Stimulated activated CD8-positive, alpha-beta memory T cell treated with anti-CD3 and anti-CD28 coated beads, Interleukin-4, amount 100 ng/mL, for 24 hours (primary cell): Measurements from ENCODE around the gene CD163L1.
"Not testable (repeated sequence)": the region's sequence is repeated elsewhere in the genome, so short reads cannot be mapped to it uniquely, and the experiment has no call there.

ENCODE experiments used
- DNase-seq: peaks from one replicate; pipeline ENCODE4 v3.0.0-alpha.2; 2020; ENCODE audit warnings: low read depth

Gene CD163L1

DNA sequence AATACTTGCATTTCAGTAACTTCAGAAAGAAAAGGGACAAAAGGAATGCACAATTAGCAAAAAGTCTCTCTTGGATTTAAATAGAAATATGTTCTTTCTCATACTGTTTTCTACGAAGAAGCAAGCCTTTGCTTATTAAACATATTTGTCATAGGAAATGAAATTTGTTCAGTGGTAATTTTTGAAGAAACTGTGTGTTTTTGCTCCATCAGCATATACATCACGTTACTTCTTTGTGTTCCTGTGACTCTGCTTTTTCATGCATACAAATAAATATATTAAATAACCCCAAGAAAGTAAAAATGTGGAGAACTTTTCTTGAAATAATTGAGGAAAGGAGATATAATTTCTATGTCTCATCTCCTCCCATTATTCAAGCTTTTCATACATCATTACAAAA, 39.7 kb downstream of the CD163L1 start:
- DNase-seq: no peak

DNA sequence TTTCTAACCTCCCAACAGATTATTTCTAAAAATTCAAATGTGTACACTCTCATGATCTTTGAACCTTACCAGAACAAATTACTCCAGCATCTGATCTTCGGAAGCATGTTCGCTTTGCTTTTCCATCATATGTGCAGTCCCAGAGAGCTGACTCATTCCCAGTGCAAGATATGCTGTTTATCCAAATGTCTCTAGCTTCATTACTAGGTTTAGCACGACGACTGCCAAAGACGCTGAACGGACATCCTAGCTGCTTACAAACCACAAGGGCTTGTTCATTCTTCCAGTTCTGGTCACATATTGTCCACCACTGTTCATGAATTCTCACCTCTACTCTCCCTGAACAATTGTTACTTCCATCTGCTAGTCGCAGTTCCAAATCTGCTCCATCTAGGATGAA, 40.5 kb downstream of the CD163L1 start:
- DNase-seq: no peak

DNA sequence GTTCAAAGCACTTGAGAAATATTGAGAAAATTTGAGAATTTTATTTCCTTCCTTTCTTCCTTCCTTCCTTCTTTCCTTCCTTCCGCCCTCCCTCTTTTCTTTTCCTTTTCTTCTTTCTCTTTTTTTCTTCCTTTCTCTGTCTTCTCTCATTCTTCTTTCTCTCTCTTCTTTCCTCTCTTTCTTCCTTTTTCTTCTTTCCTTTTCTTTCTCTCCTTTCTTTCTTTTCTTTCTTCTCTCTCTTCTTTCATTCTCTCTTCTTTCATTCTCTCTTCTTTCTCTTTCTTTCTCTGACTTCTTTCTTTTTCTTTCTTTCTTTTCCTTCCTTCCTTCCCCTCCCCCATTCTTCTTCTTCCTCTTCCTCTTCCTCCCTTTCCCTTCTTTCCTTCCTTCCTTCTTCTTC, 44.9 kb downstream of the CD163L1 start:
- no peak for DNase-seq

DNA sequence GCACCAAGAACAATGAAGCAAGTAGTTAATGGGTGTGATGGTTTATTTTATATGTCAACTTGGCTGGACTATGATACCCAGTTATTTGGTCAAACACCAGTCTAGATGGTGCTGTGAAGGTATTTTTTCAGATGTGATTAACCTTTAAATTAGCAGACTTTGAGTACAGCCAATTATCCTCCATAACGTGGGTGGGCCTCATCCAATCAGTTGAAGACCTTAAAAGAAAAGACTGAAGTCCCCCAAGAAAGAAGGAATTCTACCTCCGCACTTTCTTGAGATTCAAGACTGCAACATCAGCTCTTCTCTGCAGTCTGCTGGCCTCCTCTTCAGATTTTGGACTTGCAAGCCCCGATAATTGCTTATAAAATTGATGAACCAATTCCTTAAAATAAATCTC, 47.5 kb downstream of the CD163L1 start:
- no peak for DNase-seq

DNA sequence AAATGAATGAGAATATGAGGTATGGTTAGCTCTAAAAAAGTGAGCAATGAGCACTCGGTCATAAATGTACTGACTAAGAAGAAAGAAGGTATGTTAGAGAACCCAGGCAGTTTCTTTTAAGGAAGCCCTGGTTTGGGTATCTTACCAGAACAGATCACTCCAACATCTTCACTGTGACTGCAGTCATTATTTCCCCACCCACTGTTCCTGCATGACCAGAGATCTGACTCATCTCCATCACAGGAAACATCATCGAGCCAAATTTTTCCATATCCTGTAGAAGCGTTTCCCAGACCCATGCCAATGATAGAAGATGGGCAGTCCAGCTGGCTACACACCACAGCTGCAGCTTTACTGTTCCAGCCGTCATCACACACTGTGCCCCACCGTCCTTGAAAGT, 48.0 kb downstream of the CD163L1 start:
- no peak for DNase-seq

DNA sequence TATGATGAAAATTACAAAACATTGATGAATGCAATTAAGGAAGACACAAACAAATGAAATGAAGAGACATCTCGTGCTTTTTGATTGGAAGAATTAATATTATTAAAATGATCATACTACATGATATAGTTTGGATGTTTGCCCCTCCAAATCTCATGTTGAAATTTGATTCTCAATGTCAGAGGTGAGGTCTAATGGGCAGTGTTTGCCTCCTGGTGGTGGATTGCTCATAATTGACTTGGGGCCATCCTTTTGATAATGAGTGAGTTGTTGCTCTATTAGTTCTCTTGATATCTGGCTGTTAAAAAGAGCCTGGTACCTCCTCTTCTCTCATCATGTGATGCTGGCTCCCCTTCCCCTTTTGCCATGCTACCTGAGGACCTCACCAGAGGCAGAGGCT, 56.7 kb downstream of the CD163L1 start:
- no peak for DNase-seq

DNA sequence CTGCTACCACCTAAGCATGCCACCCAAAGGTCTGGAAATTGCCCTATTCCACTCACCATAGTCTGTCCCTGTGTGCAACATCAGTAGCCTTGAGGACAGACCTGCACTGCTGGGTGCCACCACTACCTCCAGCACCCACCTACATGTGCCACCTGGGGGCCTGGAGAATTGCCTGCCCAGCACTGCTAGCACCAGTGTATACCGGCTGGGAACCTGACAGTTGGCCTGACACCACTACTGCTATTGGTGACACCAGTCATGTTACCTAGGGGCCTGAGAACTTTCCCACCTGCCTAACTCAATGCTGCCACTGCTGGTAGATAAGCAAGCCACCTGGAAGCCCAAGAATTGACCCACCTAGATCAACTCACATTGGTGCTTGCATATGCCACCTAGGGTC, 60.8 kb downstream of the CD163L1 start:
- DNase-seq: no peak

DNA sequence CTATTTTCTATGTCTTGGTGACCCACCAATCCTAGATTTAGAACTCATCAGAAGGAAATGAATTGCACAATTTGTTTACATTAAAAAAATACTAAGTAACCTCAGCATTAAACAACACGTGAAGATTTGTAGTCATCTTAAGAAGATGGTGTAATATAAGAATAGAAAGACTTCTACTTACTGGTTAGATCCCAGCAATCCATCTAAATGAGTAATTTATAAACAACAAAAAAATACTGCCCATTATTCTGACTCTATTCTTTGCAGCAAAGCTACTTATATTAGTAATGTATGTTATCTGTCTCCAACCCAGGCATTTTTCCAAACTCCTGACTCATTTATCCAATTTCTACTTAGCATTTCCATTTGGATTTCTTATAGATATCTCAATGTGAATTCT, 67.8 kb downstream of the CD163L1 start:
- no peak for DNase-seq

DNA sequence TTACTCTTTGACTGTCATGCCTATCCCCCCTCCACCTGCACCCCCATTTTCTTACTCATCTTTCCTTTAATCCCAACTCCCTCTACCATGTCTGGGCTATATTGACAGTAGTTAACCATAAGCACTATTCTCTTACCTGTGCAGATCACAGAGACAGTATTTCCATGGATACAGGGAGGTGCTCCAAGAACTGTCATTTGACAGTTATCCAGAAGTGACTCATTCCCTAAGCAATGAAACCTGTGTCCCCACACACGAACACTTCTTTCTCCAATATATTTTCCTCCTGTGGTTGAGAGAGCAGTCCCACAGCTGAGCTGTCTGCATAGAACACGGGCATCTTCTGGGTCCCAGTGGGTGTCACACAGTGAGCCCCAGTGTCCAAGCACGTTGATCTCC, 68.8 kb downstream of the CD163L1 start:
- DNase-seq: no peak

DNA sequence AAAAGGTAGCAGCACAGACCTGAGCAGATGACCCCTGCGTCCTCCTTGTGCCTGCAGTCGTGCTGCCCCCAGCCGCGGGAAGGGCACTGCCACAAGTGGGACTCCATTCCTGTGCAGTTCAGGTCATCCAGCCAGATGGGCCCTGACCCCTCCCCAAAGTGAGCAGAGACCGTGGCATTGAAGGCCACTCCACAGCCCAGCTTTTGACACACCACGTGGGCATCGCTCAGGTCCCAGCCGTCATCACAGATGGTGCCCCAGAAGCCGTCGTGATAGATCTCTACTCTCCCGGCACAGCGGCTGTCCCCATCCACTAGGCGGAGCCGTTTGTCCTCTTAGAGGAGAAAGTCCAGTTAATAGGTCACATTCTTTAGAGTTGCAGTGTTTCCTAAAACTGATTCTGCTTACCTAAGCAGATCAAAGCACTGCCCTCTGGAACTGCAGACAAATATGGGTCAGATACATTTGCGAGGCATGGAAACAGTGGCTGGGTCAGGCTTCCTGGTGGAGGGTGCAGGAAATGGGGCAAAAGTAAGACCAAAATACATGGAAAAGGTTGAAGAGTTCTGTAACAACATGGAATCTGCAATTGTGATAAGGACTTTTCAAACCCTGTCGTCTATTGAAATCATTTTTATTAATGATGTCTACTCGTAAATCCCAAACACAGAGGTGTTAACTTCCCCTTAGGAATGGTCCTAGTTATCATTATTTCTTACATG, 69.4 kb downstream of the CD163L1 start:
- no peak for DNase-seq

DNA sequence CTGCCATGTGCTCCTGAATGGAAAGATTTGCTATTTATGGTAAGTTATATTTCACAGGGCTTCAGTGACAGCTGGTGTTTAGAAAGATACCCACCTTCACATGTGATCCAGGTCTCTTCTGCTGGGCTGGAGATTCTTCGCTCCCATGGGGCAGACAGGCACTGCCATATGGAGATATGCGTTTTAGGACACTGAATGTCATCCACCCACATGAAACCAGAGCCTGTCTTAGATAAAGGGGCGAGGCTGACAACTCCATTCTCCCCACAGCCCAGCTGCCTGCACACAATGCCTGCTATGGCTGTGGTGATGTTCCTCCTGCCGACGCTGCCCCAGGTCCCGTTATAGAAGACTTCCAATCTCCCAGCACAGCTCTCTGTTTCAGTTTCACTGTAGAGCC, 70.7 kb downstream of the CD163L1 start:
- no peak for DNase-seq

DNA sequence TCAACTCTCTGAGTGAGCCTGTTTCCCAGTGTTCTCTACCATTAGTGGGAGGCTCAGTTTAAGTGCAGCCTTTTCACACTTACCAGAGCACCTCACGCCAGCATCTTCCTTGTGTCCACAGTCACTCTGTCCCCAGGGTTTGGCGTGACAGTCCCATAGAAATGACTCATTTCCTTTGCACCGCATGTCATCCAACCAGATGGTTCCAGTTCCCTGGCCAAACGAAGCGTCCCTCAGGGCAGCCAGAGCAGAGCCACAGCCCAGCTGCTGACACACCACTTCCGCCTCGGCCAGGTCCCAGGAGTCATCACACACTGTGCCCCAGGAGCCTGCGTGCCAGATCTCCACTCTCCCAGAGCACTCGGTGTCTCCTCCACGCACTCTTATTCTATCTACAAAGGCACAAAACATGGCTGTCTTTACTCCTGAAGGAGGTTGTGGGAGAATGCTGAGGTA, 74.7 kb downstream of the CD163L1 start:
- no peak for DNase-seq

DNA sequence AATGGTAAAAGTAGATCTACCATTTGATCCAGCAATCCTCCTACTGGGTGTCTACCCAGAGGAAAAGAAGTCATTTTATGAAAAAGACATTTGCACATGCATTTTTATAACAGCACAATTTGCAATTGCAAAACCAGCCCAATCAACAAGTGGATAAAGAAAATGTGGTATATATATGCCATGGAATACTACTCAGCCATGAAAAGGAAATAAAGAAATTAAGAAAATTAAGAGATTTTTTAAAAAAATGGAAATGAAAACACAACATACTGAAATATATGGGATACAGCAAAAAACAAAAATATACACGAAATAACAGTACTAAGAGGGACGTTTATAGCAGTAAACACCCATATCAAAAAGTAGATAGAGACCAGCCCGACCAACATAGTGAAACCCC, 81.2 kb downstream of the CD163L1 start:
- DNase-seq: no peak

DNA sequence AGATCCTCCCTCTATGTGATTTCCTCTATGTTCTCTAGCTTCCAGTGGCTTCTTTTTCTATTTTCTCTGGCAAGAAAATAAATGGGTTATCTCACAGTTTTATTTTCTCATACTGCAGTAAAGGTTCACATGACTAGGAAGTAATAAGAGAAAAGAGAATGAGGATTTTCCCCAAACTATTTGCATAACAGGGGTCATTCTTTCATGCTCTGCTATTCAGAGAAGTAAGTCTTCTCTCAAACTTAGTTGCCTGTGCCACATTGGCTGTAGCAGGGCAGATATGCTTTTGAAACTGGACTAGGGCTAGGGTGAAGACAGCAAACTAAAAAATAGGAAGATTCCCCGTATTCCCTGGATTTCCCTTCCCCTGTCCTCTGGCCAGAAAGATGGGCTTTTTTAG, 82.7 kb downstream of the CD163L1 start:
- DNase-seq: no peak

DNA sequence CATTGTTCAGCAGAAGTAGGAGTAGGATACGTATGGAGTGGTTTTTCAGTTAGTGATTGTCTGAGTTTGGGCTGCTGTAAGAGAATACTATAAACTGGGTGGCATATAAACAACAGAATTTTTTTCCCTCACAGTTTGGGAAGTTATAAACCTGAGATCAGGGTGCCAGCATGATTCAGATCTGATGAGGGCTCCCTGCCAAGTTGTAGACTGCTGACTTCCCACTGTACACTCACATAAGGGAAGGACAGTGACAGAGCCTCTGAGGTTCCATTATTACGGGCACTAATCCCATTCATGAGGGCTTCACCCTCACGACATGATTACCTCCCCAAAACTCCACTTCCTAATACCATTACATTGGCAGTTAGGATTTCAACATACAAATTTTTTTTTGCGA, 89.4 kb downstream of the CD163L1 start:
- DNase-seq: no peak

DNA sequence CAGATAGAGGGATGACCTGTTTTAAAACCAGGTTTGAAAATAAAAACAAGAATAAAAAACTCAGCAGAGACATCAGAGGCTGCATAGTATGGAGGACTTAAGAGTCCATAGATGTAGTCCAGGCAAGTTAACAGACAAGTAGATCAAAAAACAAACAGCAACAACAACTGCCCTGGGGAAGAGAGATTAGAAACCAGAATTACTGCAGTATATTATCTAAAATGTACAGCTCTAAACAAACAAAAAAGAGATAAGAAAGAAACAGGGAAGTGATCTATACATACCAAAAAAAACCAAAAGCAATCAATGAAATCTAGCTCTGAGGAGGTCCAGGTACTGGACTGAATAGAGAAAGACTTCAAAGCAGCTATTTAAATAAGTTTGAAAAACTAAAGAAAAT, 91.3 kb downstream of the CD163L1 start:
- DNase-seq: no peak

DNA sequence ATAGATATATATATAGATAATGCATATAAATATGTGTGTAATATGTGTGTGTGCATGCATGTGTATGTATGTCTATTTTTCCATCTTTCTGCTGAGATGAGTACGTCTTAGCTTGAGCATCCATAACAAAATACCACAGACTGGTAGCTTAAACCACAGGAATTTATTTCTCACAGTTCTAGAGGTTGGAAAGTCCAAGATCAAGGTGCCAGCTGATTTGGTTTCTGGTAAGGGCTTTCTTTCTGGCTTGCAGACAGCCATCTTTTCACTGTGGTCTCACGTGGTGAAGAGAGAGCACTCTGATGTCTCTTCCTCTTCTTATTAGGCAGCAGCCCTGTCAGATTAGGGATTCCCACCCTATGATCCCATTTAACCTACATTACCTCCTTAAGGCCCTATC, 92.8 kb downstream of the CD163L1 start:
- no peak for DNase-seq

DNA sequence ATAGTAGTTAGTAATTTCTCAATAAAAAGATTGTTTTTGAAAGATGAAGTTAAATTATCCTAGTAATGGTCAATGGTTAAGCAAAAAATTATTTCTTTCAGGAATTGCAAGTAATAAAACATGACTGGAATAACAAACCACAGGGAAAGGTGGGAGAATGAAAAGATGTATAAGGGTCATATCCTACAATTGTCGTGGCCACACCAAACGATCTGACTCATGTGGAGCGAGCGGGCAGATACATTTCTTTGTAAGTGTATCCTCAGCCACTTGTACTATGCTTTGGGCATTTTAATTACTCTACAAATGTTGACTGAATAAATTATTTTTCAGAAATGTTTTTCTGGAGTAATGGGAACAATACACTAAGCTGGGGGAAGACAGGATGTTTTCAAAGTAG, 94.5 kb downstream of the CD163L1 start:
- no peak for DNase-seq

DNA sequence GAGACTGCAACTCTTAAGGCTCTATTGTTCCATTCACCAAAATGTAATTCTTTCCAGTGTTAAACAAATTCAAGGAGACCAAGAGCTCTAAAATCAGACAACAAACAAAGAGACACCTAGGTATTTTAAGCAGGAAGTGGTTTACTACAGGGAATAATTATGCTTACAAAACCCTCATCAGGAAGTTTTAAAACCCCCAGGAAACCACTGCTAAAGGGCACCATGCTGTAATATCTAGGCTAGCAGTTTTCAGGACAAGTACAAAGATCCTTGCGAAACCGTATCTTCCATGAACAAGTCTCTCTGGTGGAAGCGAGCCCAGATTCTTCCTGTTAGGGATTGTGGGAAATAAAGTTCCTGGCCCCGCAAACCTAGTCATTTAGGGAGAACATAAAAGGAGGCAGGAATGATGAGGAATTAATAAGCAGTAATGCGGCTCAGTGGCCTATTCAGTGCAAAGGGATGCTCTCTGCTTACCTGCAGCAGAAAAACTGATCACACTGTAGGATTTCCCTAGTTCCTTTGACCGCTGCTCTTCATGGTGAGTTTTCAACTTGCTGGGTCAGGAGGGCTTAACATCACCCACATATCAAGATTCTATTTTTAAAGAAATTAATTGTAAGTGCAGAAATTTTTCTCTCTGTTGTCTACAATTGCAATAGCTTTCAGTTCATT, 97.3 kb downstream of the CD163L1 start:
- DNase-seq: no peak

DNA sequence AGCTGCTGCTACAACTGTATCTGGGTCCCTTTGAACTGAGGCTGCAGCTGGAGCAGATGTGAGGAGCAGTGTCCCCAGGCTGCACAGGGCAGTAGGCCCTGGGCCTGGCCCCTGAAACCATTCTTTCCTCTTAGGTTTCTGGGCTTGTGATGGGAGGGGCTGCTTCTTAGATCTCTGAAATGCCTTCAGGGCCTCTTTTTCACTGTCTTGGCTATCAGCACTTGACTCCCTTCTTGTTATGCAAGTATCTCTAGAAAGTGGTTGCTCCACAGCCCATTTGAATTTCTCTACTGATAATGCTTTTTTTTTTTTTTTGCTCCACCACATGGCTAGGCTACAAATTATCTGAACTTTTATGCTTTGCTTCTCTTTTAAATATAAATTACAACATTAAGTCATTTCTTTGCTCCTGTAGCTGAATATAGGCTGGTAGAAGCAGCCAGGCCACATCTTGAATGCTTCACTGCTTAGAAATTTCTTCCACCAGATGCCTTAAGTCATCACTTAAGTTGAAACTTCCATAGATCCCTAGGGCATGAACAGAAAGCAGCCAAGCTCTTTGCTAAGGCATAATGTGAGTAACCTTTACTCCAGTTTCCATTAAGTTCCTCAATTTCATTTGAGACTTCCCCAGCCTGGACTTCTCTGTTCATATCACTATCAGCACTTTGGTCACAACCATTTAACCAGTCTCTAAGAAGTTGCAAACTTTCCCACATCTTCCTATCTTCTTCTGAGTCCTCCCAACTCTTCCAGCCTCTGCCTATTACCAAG, 98.9 kb downstream of the CD163L1 start:
- no peak for DNase-seq

DNA sequence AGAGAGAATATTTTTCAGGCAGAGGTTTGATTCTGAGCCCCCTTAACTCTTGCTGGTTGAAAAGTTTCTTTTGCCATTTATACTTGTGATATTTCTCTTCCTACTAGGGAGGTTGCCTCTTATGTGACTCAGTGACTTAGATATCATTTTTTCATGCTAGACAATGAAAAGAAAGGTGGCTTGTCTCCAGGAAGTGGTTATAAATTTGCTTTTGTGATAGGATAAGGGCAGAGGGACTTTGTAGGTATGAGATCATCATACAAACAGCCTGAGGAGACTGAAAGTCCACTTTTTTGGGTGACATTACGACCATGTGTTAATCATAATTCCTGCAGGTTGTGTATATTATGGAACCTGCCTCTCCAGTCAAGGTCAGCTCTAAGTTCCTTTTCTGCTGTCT, 104.3 kb downstream of the CD163L1 start:
- no peak for DNase-seq

DNA sequence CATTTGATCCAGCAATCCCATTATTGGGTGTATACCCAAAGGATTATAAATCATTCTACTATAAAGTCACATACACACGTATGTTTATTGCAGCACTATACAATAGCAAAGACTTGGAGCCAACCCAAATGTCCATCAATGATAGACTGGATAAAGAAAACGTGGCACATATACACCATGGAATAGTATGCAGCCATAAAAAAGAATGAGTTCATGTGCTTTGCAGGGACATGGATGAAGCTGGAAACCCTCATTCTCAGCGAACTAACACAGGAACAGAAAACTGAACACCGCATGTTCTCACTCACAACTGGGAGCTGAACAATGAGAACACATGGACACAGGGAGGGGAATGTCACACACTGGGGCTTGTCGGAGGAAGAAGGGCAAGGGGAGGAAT, 106.2 kb downstream of the CD163L1 start:
- not testable (repeated sequence) for DNase-seq

DNA sequence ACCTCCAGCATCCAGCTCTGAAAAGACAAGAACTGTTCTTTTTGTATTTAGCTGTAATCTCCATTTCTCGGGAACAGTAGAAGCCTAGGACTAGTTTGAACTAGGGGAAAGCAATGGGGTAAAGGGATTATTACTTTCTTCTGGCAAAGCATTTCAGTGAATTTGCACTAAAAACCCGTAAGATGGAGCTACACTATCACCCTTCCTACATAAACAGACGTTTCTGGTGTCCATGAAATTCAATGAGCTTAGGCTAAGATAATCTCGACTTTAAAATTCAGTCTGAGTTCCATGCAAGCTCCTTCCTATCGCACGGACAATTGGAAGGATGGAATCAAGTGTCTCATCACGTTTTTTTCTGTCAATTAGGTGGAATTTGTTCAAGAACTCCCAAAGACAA, 116.0 kb downstream of the CD163L1 start:
- DNase-seq: no peak
